ENCODE data around the gene RFTN1. TPM values are rescaled to one million over a fixed set of nuclear protein-coding genes. Genes with fewer than 3 reads are reported as not detected.

The RFTN1 gene
- total and polyA plus RNA-seq, 7 donors: 10.9 to 26.4 (median 22.2) TPM

- DNase-seq: no peak
- H3K27me3 ChIP-seq: no peaks in the 10 kb centered on the region
- TF ChIP-seq POLR2AphosphoS5 (IDR thresholded peaks at IDR 0.05) (no peak), POLR2A (IDR thresholded peaks at IDR 0.05) (no peak), EP300 (IDR thresholded peaks at IDR 0.05) (no peak), CTCF (IDR thresholded peaks at IDR 0.05) (no peak)
- intact Hi-C loops (cut with DNase I): no loop called here
- H3K4me1 ChIP-seq: peaks cover 0 to 4% (median 2%) of the 10 kb centered on the region in 4 donors
- H3K4me3 ChIP-seq: no peak overlapping the region
- H3K9me3 ChIP-seq: no peaks in the 10 kb centered on the region
- WGBS, 2 donors: 60 to 72% methylated on average over 2 of the region's 2 CpGs
- no peaks in the 10 kb centered on the region for H3K36me3 ChIP-seq
- H3K27ac ChIP-seq: no peak overlapping the region
Observed at GRCh38 chr3:16364963-16365362, 148.5 kb downstream of the RFTN1 start.

- WGBS, 2 donors: 78 to 86% methylated on average over 4 of the region's 4 CpGs
- no peak overlapping the region for H3K27ac ChIP-seq
- intact Hi-C loops (cut with DNase I): no loop called here
Observed at GRCh38 chr3:16364323-16364722, 149.2 kb downstream of the RFTN1 start.

GRCh38 chr3:16363636-16364035 lies 149.9 kb downstream of the RFTN1 start:
- no peaks in the 10 kb centered on the region for H3K27me3 ChIP-seq
- no peaks in the 10 kb centered on the region for H3K4me1 ChIP-seq
- DNase-seq: no peak
- H3K4me3 ChIP-seq: no peak overlapping the region
- intact Hi-C loops (cut with DNase I): no loop called here
- no peak for TF ChIP-seq POLR2A (IDR thresholded peaks at IDR 0.05)
- TF ChIP-seq CTCF (IDR thresholded peaks at IDR 0.05): no peak
- TF ChIP-seq EP300 (IDR thresholded peaks at IDR 0.05): no peak
- TF ChIP-seq POLR2AphosphoS5 (IDR thresholded peaks at IDR 0.05): no peak
- 97 to 98% methylated on average over 7 of the region's 7 CpGs for WGBS, 2 donors
- H3K36me3 ChIP-seq: no peaks in the 10 kb centered on the region
- no peaks in the 10 kb centered on the region for H3K9me3 ChIP-seq
- no peak overlapping the region for H3K27ac ChIP-seq

More at GRCh38 chr3:16364323-16364722, 149.2 kb downstream of the RFTN1 start:
- no peak for DNase-seq
- no peak overlapping the region for H3K4me3 ChIP-seq
- TF ChIP-seq CTCF (IDR thresholded peaks at IDR 0.05): no peak
- TF ChIP-seq EP300 (IDR thresholded peaks at IDR 0.05): no peak
- TF ChIP-seq POLR2A (IDR thresholded peaks at IDR 0.05): no peak
- no peak for TF ChIP-seq POLR2AphosphoS5 (IDR thresholded peaks at IDR 0.05)
- H3K4me1 ChIP-seq: no peaks in the 10 kb centered on the region
- H3K36me3 ChIP-seq: no peaks in the 10 kb centered on the region
- H3K27me3 ChIP-seq: no peaks in the 10 kb centered on the region
- no peaks in the 10 kb centered on the region for H3K9me3 ChIP-seq

GRCh38 chr3:16362770-16363169 lies 150.7 kb downstream of the RFTN1 start:
- Histone ChIP-seq H3K4me1 (peaks cover 0 to 1% (median under 1%) of the 10 kb centered on the region in 4 donors), H3K27ac (no peak overlapping the region), H3K9me3 (no peaks in the 10 kb centered on the region), H3K27me3 (no peaks in the 10 kb centered on the region), H3K36me3 (no peaks in the 10 kb centered on the region), H3K4me3 (no peak overlapping the region)
- 77 to 95% methylated on average over 4 of the region's 4 CpGs for WGBS, 2 donors
- TF ChIP-seq POLR2A (IDR thresholded peaks at IDR 0.05) (no peak), EP300 (IDR thresholded peaks at IDR 0.05) (no peak), CTCF (IDR thresholded peaks at IDR 0.05) (no peak), POLR2AphosphoS5 (IDR thresholded peaks at IDR 0.05) (no peak)
- intact Hi-C loops (cut with DNase I): no loop called here
- DNase-seq: no peak

GRCh38 chr3:16361087-16361486 lies 152.4 kb downstream of the RFTN1 start:
- no peaks in the 10 kb centered on the region for H3K27me3 ChIP-seq
- intact Hi-C loops (cut with DNase I): no loop called here
- no peak overlapping the region for H3K4me3 ChIP-seq
- H3K9me3 ChIP-seq: no peaks in the 10 kb centered on the region
- DNase-seq: no peak
- peaks cover 0 to 7% (median 2%) of the 10 kb centered on the region in 4 donors for H3K4me1 ChIP-seq
- TF ChIP-seq POLR2AphosphoS5 (IDR thresholded peaks at IDR 0.05) (no peak), CTCF (IDR thresholded peaks at IDR 0.05) (no peak), POLR2A (IDR thresholded peaks at IDR 0.05) (no peak)
- no peak overlapping the region for H3K27ac ChIP-seq
- H3K36me3 ChIP-seq: no peaks in the 10 kb centered on the region

Measured in sigmoid colon (tissue), 7 donors.